H9 (cell line): Measurements from ENCODE around the gene HIRA. TPM values are rescaled to one million over a fixed set of nuclear protein-coding genes. Genes with fewer than 3 reads are reported as not detected.

Source experiments
- DNase-seq: peaks from one replicate; pipeline ENCODE4 v3.0.0-alpha.2; 2017
- H2AFZ ChIP-seq: one replicate; pipeline ENCODE4 v1.6.1; 2013; ENCODE audit warnings: mild to moderate bottlenecking, low read length, control low read depth, moderate library complexity
- H2AK5ac ChIP-seq: 2 replicates; pipeline ENCODE4 v1.6.1; 2013; ENCODE audit warnings: low read length, control low read depth, mixed read lengths; ENCODE audit not compliant: insufficient read length
- H2BK120ac ChIP-seq: one replicate; pipeline ENCODE4 v1.6.1; 2013; ENCODE audit warnings: low read depth, mild to moderate bottlenecking, low read length, control low read depth, inconsistent platforms; ENCODE audit not compliant: poor library complexity, severe bottlenecking
- H2BK12ac ChIP-seq: 2 replicates; pipeline ENCODE4 v1.6.1; 2013; ENCODE audit warnings: low read length, control low read depth, mixed read lengths, low read depth; ENCODE audit not compliant: insufficient read length
- H2BK15ac ChIP-seq: 2 replicates; pipeline ENCODE4 v1.6.1; 2013; ENCODE audit warnings: low read depth, low read length, control low read depth
- H2BK20ac ChIP-seq: one replicate; pipeline ENCODE4 v1.6.1; 2013; ENCODE audit warnings: low read depth, mild to moderate bottlenecking, low read length, control low read depth, inconsistent platforms; ENCODE audit not compliant: poor library complexity, severe bottlenecking
- H2BK5ac ChIP-seq: 2 replicates; pipeline ENCODE4 v1.6.1; 2013; ENCODE audit warnings: low read length, control low read depth, mixed read lengths; ENCODE audit not compliant: insufficient read length
- H3K14ac ChIP-seq: 2 replicates; pipeline ENCODE4 v1.6.1; 2013; ENCODE audit warnings: low read length, control low read depth; ENCODE audit not compliant: insufficient read depth
- H3K18ac ChIP-seq: 2 replicates; pipeline ENCODE4 v1.6.1; 2013; ENCODE audit warnings: low read depth, mild to moderate bottlenecking, mixed read lengths, low read length, control low read depth; ENCODE audit not compliant: insufficient read length
- H3K23ac ChIP-seq: 2 replicates; pipeline ENCODE4 v1.6.1; 2013; ENCODE audit warnings: low read length, control low read depth, mixed read lengths, low read depth; ENCODE audit not compliant: insufficient read length
- H3K23me2 ChIP-seq: 2 replicates; pipeline ENCODE4 v1.6.1; 2013; ENCODE audit warnings: low read depth, mild to moderate bottlenecking, mixed read lengths, low read length, control low read depth; ENCODE audit not compliant: insufficient read length, poor library complexity, severe bottlenecking
- H3K27ac ChIP-seq: 2 replicates; pipeline ENCODE4 v1.5.1; 2013; ENCODE audit warnings: low read length, control low read depth, mixed read lengths, low read depth; ENCODE audit not compliant: insufficient read length
- H3K27me3 ChIP-seq: 2 replicates; pipeline ENCODE4 v1.6.1; 2013; ENCODE audit warnings: low read length, control low read depth, inconsistent platforms; ENCODE audit not compliant: insufficient read depth
- H3K4ac ChIP-seq: 2 replicates; pipeline ENCODE4 v1.6.1; 2013; ENCODE audit warnings: low read depth, mild to moderate bottlenecking, control low read depth, inconsistent platforms, low read length, moderate library complexity
- H3K4me1 ChIP-seq: 2 replicates; pipeline ENCODE4 v1.6.1; 2013; ENCODE audit warnings: low read length, control low read depth, inconsistent platforms; ENCODE audit not compliant: insufficient read depth
- H3K4me2 ChIP-seq: 2 replicates; pipeline ENCODE4 v1.6.1; 2013; ENCODE audit warnings: low read length, control low read depth, mixed read lengths; ENCODE audit not compliant: insufficient read length, insufficient read depth
- H3K56ac ChIP-seq: 2 replicates; pipeline ENCODE4 v1.6.1; 2013; ENCODE audit warnings: low read depth, mild to moderate bottlenecking, mixed read lengths, low read length, control low read depth; ENCODE audit not compliant: insufficient read length
- H3K79me1 ChIP-seq: 2 replicates; pipeline ENCODE4 v1.6.1; 2013; ENCODE audit warnings: low read depth, mild to moderate bottlenecking, moderate library complexity, low read length, control low read depth, inconsistent platforms; ENCODE audit not compliant: insufficient read depth, poor library complexity, severe bottlenecking
- H3K79me2 ChIP-seq: 2 replicates; pipeline ENCODE4 v1.6.1; 2013; ENCODE audit warnings: low read length, control low read depth, inconsistent platforms; ENCODE audit not compliant: insufficient read depth
- H3K9ac ChIP-seq: 2 replicates; pipeline ENCODE4 v1.6.1; 2013; ENCODE audit warnings: low read length, control low read depth, mixed read lengths; ENCODE audit not compliant: insufficient read length; ENCODE audit errors: extremely low read depth
- H3K9me3 ChIP-seq: one replicate; pipeline ENCODE4 v1.6.1; 2013; ENCODE audit warnings: low read depth, low read length, inconsistent platforms; ENCODE audit not compliant: control insufficient read depth
- H3T11ph ChIP-seq: one replicate; pipeline ENCODE4 v1.6.1; 2013; ENCODE audit warnings: mild to moderate bottlenecking, low read length, control low read depth, inconsistent platforms
- H4K20me1 ChIP-seq: one replicate; pipeline ENCODE4 v1.6.1; 2013; ENCODE audit not compliant: control insufficient read depth, insufficient read length, insufficient read depth
- H4K5ac ChIP-seq: 2 replicates; pipeline ENCODE4 v1.6.1; 2013; ENCODE audit warnings: low read depth, mild to moderate bottlenecking, mixed read lengths, low read length, control low read depth; ENCODE audit not compliant: insufficient read length
- H4K8ac ChIP-seq: replicated peaks from 2 replicates; pipeline ENCODE4 v1.6.1; 2013; ENCODE audit warnings: low read length, control low read depth, mixed read lengths, low read depth; ENCODE audit not compliant: insufficient read length
- H4K91ac ChIP-seq: 2 replicates; pipeline ENCODE4 v1.6.1; 2013; ENCODE audit warnings: low read depth, mild to moderate bottlenecking, moderate library complexity, mixed read lengths, low read length, control low read depth; ENCODE audit not compliant: insufficient read length
- H3K27ac Mint-ChIP-seq, 3 experiments: 2 replicates in 2 of 3; 3 replicates in 1 of 3; pipeline ENCODE4 v1.8.0; 2020 to 2021; ENCODE audit warnings: mixed read lengths in 3 of 3, mild to moderate bottlenecking in 1 of 3, moderate library complexity in 1 of 3
- H3K27me3 Mint-ChIP-seq: 2 replicates; pipeline ENCODE4 v1.8.0; 2021; ENCODE audit warnings: low read depth, mild to moderate bottlenecking, moderate library complexity, mixed read lengths
- H3K36me3 Mint-ChIP-seq, 3 experiments: 2 replicates in 2 of 3; 3 replicates in 1 of 3; pipeline ENCODE4 v1.8.0; 2020 to 2021; ENCODE audit warnings: low read depth in 3 of 3, mixed read lengths in 3 of 3; ENCODE audit not compliant: insufficient read depth in 1 of 3
- H3K4me1 Mint-ChIP-seq, 2 experiments: 2 replicates each; pipeline ENCODE4 v1.8.0; 2020; ENCODE audit warnings: mixed read lengths in 2 of 2
- H3K4me3 Mint-ChIP-seq, 2 experiments: 2 replicates in 1 of 2; 3 replicates in 1 of 2; pipeline ENCODE4 v1.8.0; 2020 to 2021; ENCODE audit warnings: mild to moderate bottlenecking in 2 of 2, mixed read lengths in 2 of 2, moderate library complexity in 1 of 2
- H3K9me3 Mint-ChIP-seq, 2 experiments: 2 replicates in 1 of 2; 3 replicates in 1 of 2; pipeline ENCODE4 v1.8.0; 2020; ENCODE audit warnings: mild to moderate bottlenecking in 2 of 2, mixed read lengths in 2 of 2, moderate library complexity in 1 of 2
- CTCF ChIP-seq: fragments of 200-600 bp; sonication (generic); conservative IDR thresholded peaks from 3 replicates; pipeline ENCODE4 v1.8.0; 2021; ENCODE audit warnings: antibody characterized with exemption, mild to moderate bottlenecking
- WGBS: extraction: QIAGEN DNeasy Blood & Tissue Kit; methylation state at CpG from one replicate; pipeline ENCODE4 v1.1.7; 2013; ENCODE audit warnings: missing lambda C conversion rate, low lambda C conversion rate, mixed read lengths; ENCODE audit not compliant: insufficient read length; ENCODE audit errors: extremely low coverage; 5-methylcytosine and 5-hydroxymethylcytosine counted together
- total RNA-seq: library from RNA; stranded (reverse); gene quantifications from 2 replicates; pipeline ENCODE4 v1.2.1, GENCODE V29; 2021

Gene HIRA
- total RNA-seq, 1 experiment from 2014 or later = 51.9 TPM

- no peak overlapping the region for H4K91ac ChIP-seq
- Mint-ChIP-seq H3K27me3 (peaks cover 5% of the 10 kb centered on the region), H3K4me3 (no peak overlapping the region), H3K36me3 (peaks cover 26 to 71% (median 51%) of the 10 kb centered on the region in 3 experiments), H3K9me3 (no peaks in the 10 kb centered on the region; a peak in 1 of 5 replicates), H3K4me1 (peaks cover 13 to 18% of the 10 kb centered on the region in 2 experiments), H3K27ac (no peak overlapping the region)
- no peak overlapping the region for H2BK12ac ChIP-seq
- no peak overlapping the region for H4K5ac ChIP-seq
- H3K79me1 ChIP-seq = no peaks in the 10 kb centered on the region
- no peaks in the 10 kb centered on the region for H4K20me1 ChIP-seq
- H3K4me2 ChIP-seq = no peak overlapping the region
- no peak overlapping the region for H3K9ac ChIP-seq
- H3K23ac ChIP-seq = no peak overlapping the region
- no peak overlapping the region for H4K8ac ChIP-seq
- DNase-seq = no peak
- H3T11ph ChIP-seq = no peak overlapping the region
- H2AK5ac ChIP-seq = no peak overlapping the region
- H2BK5ac ChIP-seq = no peak overlapping the region
- H3K27ac ChIP-seq = no peak overlapping the region
- WGBS = no CpG with 5 or more reads among the region's 4 CpGs
- H2BK20ac ChIP-seq = no peak overlapping the region
- no peaks in the 10 kb centered on the region for H3K9me3 ChIP-seq
- no peaks in the 10 kb centered on the region for H3K27me3 ChIP-seq
- H3K14ac ChIP-seq = no peak overlapping the region
- H3K4ac ChIP-seq = no peak overlapping the region
- H2AFZ ChIP-seq = no peak overlapping the region
- H3K56ac ChIP-seq = no peak overlapping the region
- H3K4me1 ChIP-seq = no peaks in the 10 kb centered on the region
- no peak overlapping the region for H2BK120ac ChIP-seq
- no peaks in the 10 kb centered on the region; the same call in 1 of the 2 replicates for H3K79me2 ChIP-seq
- H2BK15ac ChIP-seq = no peak overlapping the region
- peaks cover 8% of the 10 kb centered on the region for H3K23me2 ChIP-seq
- H3K18ac ChIP-seq = no peak overlapping the region
- no peak for TF ChIP-seq CTCF
Measured at GRCh38 chr22:19451570-19451969, 20.0 kb upstream of the HIRA start.
